SW480 (cell line): Measurements from ENCODE around the gene MPG.
"Not testable (repeated sequence)": the region's sequence is repeated elsewhere in the genome, so short reads cannot be mapped to it uniquely, and the experiment has no call there.

ENCODE experiments used
- DNase-seq: peaks from one replicate; pipeline ENCODE4 v3.0.0-alpha.2; 2016; ENCODE audit warnings: low spot score

Gene MPG, protein sequence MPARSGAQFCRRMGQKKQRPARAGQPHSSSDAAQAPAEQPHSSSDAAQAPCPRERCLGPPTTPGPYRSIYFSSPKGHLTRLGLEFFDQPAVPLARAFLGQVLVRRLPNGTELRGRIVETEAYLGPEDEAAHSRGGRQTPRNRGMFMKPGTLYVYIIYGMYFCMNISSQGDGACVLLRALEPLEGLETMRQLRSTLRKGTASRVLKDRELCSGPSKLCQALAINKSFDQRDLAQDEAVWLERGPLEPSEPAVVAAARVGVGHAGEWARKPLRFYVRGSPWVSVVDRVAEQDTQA

DNA sequence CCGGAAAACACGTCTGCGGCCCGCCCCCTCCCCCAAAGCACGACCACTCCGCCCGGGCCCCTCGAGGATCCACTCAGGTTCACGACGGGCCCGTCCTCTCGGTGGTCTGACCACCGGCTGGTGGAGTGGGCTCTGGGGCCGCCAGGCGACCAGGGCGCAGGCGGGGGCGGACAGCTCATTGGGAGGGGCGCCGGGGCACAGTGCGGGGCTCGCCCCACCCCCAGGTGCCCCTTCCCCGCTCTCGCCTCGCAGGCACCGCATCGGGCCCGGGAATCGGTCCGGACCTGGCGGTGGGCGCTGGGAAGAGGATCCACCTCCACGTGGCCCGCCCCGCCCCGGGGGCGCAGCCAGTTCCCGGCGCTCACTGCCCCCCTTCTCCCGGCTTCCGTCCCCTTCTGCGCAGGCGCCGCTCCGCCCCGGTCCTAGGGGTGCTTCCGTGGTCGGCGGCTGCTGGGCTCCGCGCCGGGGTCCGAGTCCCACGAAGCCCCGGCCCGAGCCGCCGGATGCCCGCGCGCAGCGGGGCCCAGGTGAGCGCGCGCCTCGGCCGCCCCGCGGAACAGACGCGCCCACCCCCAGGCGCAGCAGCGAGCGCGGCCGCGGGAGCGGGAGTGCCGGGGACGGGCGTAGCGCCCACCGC lies at the start of gene MPG:
TSS of gene MPG (plus strand) at position 419 of the 637 bp plus-strand sequence. CDS start at position 504, 85 bp downstream.
- DNase-seq = peak; percentile 56

DNA sequence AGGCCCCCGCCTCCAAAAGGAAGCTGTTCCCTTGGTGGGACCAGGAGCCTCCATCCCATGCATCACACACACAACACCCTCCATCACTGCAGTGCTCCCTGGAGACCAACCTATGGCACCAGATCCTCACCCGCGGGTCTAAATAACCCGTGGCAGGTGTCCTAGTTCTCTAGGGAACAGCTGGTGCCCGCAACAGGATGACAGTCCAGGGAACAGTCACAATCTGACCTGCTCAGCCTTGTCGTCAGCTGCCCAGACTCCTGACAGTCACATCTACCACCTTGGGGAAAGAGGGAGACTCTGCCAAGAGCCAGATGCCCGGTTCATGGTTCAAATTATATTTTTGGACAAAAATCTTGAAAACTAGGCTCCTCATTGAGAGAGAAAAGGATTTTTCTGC lies 47.4 kb upstream of the MPG start:
- not testable (repeated sequence) for DNase-seq

DNA sequence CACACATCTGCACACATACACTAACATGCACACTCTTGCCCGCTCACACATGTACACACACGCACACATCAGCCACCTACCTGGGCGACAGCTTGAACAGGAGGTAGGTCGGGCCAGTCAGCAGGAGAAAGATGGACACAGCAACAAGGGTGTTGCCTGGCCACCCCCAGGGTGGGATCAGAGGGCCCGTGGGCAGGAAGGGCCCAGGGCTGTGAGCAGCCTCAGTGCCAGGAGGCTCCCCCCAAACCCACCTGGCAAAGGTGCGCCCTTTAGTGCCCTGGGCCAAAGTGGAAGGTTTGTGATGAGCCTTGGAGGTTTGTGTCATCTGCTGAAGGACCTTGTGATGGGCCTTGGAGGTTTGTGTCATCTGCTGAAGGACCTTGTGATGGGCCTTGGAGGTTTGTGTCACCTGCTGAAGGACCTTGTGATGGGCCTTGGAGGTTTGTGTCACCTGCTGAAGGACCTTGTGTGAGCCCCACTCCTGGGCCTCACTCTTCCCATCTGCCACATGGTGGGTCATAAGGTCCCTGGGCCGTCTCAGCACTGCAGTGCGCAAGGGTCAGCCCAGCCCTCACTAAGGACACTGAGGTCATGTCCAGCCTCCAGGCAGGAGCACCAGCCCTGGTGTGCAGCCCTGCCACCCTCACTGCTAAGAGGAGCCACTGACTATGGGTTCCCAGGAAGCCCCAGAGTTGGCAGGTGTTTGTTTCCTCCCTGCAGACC lies 44.7 kb upstream of the MPG start:
- not testable (repeated sequence) for DNase-seq

DNA sequence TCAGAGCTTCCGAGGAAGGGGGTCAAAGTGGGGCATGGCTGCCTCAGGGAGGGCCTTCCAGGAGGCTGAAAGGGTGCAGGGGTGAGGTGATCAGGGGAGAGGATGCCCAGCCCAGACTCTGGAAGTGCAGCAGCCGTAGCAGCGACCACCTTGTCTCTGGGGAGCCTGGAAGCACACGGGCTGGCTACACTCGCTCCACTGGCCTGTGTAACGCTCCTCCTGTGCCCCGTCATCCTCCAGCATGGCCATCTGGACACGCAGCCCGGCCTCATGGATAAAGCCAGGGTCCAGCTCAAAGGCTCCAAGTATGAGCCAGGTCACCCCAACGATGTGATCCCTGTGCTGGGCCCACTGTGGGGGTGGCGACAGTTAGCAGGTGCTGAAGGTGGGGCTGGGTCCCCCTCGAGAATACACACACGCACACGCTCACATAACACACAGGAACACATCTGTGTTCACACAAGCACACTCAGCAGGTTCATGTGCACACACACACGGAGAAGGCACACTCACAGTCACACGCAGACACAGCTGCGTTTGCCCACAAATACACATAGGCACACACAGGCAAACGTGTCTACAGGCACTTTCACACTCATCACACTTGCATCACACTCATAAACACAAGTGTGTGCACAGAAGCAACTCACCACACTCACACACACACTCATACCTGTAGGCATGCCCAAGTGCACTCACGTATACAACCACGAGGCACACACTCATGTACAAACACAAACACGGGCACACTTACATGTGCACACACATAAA lies 44.0 kb upstream of the MPG start:
- no peak for DNase-seq

DNA sequence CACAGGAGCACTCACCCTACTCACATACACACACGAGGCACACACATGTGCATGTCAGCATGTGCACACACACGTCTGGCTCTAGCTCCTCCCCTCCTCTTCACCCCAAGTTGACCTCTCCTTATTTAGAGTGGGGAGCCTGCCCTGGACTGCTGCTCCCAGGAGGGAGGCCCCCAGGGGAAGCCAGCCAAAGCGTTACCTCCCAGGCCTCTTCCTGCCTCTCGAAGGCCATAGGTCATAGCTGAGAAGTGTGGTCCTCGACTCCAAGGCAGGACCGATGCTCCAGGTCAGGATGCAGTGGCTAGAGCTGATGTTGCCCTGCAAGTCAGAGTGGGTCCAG lies 43.4 kb upstream of the MPG start:
- no peak for DNase-seq

DNA sequence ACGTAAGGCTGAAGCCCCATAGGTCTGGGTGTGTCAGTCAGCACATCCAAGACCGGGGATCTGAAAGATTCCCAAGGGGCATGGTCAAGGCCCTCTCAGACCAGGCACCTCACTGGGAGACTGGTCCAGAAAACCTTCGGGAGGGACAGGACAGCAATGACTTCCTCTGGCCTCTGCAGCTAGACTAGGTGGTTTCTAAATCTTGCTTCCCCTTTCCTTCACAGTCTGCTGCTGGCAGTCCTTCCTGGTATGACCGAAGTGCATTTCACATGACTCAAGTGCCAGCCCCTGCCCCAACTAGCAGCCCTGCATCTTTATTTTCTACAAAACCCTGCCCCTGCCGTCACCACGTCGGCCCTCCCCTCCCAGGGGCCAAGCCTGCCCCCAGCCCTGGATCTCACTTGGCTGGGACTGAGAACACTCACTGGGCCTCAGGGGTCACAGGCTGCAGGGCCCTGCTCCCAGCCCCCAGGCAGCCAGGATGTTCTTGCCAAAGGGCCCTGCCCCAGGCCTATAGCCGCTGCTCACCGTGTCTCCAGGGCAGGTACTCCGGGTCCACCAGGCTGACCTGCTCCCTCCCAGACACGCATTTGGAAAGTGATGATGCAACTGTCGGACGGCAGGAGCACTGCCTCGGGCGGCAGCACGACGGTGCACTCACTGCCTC lies 42.9 kb upstream of the MPG start:
- no peak for DNase-seq

DNA sequence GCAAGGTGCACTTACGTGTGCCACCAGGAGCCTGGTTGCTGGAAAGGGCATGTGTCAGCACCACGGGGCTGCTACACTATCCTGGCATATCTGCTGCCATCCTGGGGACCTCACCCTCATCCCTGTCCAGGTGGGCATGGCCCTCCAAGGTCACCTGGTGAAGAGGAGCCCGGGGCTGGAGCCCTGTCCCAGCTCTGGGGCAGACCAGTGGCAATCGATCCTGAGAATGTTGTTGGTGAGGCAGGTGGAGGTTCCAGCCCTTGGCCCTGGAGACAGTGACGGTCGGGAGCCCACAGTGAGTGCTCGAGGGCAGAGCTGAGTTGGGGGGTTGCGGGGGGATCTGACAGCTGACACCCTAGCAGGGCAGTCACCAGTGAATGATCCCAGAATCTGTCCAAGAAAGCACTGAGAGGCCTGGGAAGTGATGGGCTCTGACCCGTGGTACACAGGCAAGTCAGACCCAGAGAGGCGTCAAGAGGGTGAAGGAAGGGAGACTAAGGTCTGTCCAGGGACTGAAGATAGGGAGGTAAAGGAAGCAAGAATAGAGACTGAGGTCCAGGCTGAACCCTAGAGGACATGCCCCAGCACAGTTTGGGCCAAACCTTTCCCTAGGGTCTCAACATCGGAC lies 42.2 kb upstream of the MPG start:
- DNase-seq = no peak

DNA sequence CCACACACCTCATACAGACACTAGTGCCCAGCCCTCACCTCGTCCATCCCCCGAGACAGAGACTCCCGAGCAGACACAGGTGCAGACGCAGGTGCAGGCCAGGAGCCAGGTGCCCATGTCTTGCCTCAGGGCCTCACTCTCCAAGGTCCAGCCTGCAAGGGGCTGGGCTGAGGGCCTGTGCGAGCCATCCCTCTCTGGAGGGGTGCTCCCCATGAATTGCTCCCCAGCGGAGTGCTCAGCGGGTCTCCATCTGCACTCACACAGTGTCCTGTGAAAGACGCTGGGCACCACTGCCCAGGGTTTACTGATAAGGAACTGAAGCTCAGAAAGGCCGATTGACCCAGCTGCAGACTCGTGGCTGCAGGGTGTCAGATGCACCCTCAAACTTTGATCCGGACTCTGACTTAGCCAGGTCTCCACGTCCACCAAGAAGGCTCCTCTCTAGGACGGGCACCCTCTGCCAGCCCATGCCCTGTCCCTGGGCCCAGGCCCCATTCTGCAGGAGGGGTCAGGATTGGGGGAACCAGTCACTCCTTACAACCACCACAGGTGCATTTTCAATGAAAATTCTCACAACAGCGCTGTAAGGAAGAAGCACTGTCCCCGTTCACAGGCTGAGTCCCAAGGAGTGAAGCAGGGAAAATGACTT lies 41.6 kb upstream of the MPG start:
- DNase-seq = no peak

DNA sequence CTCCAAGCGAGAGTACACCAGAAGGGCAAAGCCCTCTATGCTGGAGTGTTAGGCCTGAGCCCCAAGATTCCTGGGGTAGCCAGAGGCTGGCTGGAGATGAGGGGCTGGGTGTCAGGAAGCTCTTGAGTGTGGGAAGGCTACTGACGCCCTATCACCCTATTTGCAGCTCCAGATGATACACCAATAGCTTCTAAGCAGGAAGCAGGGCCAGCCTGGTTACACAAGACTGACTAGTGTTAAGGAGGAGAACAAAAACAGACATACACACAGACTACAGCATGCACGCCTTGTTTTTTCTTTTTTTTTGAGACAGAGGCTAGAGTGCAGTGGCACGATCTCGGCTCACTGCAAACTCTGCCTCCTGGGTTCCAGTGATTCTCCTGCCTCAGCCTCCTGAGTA lies 40.5 kb upstream of the MPG start:
- no peak for DNase-seq

DNA sequence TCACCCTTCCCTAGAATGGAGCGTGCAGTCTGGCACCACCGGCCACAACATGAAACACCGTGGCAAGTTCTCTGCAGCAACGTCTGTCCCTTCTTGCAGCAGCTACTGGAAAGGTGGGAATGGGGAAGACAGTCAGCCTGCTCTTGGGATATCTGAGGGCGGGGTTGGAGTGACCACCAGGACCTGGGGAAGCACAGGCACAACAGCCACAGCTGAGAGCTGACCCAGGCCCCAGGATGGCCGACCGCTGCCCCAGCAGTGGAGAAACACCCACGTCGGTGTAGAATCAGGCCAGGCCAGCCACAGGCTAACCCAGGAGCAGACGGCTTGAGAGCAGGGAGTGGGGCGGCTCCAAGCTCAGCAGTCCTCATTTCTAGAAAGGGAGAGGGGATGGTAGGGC lies 39.8 kb upstream of the MPG start:
- DNase-seq = not testable (repeated sequence)

DNA sequence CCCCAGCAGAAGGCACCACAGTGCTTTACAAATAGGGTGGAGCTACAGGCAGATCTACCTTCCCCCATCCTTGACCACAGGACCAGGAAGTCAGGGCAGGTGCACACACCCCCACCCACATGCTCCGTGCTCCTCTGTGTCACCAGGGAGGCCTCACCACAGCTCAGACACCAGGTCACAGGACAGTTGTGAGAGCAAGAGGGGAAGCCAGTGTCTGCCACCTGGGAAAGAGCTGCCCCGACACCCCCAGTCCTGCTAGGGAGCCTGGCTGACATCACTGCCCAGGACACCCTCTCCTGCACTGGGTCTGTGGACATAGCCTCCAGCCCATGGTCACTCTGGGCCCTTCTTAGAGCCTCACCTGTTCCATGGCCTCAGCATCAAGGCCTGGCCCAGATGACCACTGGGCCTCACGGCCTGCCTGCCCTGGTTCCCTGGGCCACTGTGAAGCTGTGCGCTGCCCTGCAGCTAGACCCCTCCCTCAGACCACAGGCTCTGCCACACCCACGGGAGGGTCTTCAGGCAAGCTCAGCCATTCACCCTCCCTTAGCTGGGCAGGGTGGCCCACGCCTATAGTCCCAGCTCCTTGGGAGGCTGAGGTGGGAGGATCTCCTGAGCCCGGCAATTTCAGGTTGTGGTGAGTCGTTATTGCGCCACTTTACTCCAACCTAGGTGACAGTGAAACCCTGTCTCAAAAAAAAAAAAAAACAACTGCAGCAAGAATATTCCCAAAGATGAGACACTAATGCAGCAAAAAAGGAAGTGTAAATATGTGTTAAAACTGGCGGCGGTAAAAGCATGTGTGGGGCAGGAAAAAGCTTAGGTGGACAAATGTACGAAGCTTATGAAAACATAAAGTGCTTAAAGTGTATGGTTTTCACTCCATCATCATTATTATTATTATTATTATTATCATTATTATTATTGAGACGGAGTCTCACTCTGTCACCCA lies 38.8 kb upstream of the MPG start:
- peak; percentile 92 for DNase-seq

DNA sequence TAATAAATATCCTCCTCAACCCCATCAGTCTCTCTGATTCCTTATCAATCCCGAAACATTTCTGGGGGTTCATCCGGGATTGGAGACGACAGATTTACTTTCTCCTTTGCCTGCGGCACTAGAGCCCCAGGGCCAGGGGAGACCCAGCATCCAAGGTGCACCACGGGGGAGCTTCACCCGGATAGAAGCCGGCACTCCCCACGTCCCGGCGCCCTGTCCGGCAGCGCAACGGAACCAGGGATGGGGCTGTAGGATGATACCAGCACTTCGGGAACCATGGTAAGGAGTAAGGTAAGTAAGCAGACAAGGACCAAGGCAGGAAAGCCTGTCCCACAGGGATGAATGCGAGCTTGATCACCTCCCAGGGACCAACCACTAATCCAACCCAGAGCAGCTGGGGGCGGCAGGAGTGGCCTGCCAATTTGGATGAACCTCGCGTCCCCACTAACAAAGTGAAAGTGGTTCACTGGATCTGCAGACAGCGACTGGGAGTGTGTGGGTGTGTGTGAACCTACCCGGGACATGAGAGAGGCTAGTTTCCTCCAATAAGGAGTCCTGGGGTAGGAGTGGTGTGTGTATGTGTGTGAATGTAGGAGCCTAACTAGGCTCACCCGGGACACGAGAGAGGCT lies 36.5 kb upstream of the MPG start:
- DNase-seq = no peak

DNA sequence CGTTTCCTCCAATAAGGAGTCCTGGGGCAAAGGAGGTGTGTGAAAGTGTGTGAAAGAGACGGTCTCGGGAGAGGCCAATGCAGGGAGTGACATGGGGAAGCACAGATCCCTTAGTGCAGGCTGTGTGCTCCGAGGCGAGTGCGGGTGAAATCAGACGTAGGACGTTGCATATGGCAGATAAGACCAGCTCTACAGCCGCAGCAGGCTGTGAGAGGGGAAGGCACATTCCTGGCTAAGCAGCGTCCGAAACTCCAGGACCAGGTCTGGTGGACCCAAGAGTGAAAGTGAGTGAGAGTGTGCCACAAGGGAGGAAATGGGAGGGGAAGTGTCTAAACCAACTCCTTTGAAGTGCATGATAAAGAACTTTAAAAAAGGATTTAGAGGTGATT lies 36.0 kb upstream of the MPG start:
- DNase-seq = no peak

DNA sequence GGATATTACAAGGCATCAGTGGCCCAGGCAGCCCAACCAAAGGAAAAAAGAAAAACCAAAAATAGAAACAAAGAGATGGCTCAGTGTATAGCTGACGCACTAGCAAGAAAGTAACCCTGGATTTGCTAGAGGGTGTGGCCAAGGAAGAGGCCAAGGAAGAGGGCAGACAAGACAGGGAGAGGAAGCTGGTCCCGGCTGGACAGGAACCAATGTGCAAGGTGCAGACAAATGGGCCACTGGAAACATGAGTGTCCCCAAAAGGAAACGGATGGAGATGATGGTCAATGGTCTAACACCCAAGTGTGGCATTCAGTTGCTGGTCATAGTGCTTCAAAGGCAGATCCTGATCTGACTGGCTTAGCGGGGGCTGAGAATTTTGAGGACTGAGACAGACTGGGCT lies 35.3 kb upstream of the MPG start:
- DNase-seq = no peak

DNA sequence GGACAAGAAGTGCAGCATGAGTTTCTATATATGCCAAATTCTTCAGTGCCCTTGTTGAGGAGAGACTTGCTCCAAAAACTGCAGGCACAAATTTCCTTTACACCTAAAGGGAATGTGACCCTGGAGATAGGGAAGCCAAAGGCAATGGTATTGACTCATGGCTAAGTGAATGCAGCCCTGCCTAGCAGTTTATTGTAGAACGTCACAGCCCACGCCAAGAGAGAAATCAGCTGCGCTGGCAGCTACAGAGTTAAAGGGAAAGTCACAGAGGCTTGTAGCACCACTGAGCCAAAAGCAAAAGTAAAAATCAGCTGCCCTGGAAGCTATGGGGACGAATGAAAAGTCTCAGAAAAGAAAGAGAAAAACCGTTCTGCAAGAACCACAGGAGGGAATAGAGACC lies 34.7 kb upstream of the MPG start:
- no peak for DNase-seq

DNA sequence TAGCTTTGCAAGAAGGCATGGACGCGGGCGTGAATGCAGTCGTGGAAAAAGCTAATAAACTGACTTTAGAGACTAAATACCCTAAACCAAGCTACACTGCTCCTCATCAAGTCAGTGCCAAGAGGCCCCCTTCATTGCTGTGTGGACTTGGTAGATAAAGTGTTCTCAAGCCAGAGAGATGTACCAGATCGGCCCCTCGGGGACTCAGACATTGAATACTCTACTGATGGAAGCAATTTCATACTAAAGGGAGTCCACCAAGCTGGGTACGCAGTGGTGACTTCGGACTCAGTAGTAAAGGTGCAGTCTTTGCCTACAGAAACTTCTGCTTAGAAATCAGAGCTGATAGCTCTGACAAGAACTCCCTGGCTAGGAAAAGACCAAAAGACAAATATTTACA lies 33.4 kb upstream of the MPG start:
- DNase-seq = no peak

DNA sequence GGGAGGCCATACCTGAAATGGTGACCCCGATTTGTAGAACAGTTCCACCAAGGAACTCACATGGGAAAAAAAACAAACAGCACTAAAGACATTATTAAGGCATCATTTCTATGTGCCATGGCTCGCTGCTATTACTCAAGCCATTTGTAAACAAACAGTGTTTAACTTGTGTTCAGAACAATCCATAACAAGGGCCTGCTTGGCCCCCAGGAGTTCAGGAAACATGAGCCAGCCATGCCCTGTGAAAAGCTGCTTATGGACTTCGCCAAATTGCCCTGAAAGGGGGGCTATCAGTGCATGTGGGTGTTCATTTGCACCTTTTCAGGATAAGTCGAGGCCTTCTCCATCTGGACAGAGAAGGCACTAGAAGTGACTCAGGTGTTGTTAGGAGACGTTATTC lies 32.6 kb upstream of the MPG start:
- DNase-seq = no peak

DNA sequence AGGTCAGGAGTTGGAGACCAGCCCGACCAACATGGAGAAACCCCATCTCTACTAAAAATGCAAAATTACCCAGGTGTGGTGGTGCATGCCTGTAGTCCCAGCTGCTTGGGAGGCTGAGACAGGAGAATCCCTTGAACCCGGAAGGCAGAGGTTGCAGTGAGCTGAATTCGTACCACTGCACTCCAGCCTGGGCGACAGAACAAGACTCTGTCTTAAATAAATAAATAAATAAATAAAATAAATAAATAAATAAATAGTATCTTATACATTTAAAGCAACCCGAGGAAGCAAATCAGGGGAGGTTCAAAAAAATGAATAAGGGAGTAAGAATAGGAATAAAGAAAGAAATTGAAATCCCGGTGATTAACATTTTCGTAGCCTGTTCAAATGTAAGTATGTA lies 31.5 kb upstream of the MPG start:
- DNase-seq = not testable (repeated sequence)

DNA sequence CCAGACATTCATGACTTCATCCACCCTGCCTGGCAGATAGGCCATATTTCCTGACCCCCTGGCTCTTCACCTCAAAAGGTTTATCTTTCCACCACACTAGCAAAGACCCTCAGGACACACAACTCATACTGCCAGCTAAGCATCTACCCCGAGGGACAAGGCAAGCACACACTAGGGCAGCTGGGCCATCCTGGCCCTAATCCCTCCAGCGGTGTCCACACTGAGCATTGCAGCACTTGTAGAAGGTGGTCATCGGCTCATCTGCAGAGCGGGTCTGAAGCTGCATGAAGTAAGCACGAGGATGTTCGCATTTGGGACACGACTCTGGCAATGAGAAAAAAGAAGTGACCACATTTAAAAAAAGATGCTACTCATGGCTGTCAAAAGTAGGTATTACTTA lies 30.8 kb upstream of the MPG start:
- no peak for DNase-seq
